BLaER1 (cell line): ENCODE measurements around the gene HPCAL1.

Experiments used
- H3K27ac ChIP-seq: shearing (Covaris generic); formaldehyde crosslinking; 2 replicates; pipeline ENCODE4 v1.8.1; 2022
- H3K27me3 ChIP-seq: shearing (Covaris generic); formaldehyde crosslinking; 2 replicates; pipeline ENCODE4 v1.8.1; 2022
- H3K36me3 ChIP-seq: shearing (Covaris generic); formaldehyde crosslinking; 2 replicates; pipeline ENCODE4 v1.8.1; 2022
- H3K4me1 ChIP-seq: shearing (Covaris generic); formaldehyde crosslinking; 2 replicates; pipeline ENCODE4 v1.8.1; 2022
- H3K4me2 ChIP-seq: shearing (Covaris generic); formaldehyde crosslinking; 2 replicates; pipeline ENCODE4 v1.8.1; 2022
- H3K4me3 ChIP-seq: shearing (Covaris generic); formaldehyde crosslinking; 2 replicates; pipeline ENCODE4 v1.8.1; 2022
- H3K9ac ChIP-seq: shearing (Covaris generic); formaldehyde crosslinking; 2 replicates; pipeline ENCODE4 v1.8.1; 2022
- H3K9me3 ChIP-seq: shearing (Covaris generic); formaldehyde crosslinking; 2 replicates; pipeline ENCODE4 v1.8.1; 2022
- H4K20me1 ChIP-seq: shearing (Covaris generic); formaldehyde crosslinking; 2 replicates; pipeline ENCODE4 v1.8.1; 2022
- Cebpa-rat ChIP-seq: shearing (Covaris generic); IDR thresholded peaks from 2 replicates; pipeline ENCODE4 v1.8.1; 2022

HPCAL1 gene

DNA sequence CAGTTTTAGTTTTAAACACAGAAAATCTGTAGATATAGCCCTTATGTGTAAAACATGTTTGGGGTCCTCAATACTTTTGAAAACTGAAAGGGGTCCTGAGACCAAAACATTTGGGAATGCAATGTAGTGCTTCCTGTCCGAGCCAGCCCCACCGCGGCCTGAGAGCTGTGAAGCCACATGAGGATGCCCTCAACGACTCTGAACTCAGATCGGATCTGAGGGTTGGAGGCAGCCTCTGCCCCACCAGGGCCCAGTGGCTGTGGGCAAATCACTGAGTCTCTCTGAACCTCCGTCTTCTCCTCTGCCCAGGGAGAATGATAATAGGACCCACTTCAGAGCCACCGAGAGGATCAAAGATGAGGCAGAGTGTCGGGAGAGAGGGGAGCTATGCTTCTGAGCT is 33.4 kb upstream of the HPCAL1 start:
- Histone ChIP-seq H4K20me1 (no peaks in the 10 kb centered on the region), H3K9me3 (no peaks in the 10 kb centered on the region), H3K4me1 (peaks cover 11% of the 10 kb centered on the region), H3K9ac (no peak overlapping the region), H3K27me3 (no peaks in the 10 kb centered on the region), H3K4me2 (no peak overlapping the region), H3K4me3 (no peak overlapping the region), H3K36me3 (no peaks in the 10 kb centered on the region), H3K27ac (no peak overlapping the region)
- TF ChIP-seq Cebpa-rat, result no peak

DNA sequence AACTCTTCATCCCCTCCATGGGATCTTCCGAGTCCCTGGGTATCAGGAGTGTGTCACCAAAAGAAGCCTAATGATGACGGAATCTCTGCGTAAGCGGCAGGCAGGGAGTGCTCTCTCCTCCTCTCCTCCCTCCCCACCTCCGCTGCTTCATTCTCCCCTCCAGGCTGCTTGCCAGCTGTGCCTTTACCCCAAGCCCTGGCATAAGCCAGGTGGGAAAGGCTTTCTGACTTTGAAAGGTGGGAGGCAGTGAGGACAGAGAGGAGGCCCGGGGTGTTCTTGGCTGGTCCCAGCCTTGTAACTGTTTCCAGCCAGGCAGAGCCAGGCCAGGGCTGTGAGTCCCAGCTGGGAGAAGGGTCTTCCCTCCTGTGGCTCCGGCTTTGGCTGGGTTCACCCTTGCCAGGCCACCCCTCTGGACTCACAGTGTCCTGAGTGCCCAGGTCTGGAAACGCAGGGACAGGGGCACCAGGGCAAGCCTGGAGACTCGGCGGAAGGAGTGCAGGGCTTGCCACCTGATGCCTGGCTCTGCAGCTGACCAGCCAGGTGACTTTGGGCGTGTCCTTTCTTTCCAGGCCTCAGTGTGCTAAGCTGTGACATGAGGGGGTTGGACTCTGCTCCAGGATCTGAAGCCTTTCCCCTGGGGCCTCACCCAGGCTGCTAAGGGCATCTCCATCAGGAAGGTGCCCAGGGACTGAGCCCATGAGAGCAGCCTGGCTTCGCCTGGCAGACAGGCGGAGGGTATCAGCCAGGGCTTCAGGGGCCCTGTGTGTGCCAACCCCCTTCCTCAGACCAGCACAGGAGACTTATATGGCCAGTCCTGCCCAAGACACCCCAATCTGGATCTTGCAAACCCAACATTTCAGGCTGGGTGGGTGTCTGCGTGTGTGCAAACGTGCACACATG is 32.7 kb upstream of the HPCAL1 start:
- peak overlapping the region; percentile 22; the same call in 1 of the 2 replicates for H3K27ac ChIP-seq
- no peaks in the 10 kb centered on the region for H3K36me3 ChIP-seq
- H3K4me3 ChIP-seq, result no peak overlapping the region
- H3K27me3 ChIP-seq, result no peaks in the 10 kb centered on the region
- peaks cover 11% of the 10 kb centered on the region for H3K4me1 ChIP-seq
- H3K4me2 ChIP-seq, result peak overlapping the region; percentile 39; the same call in 1 of the 2 replicates
- no peaks in the 10 kb centered on the region for H4K20me1 ChIP-seq
- H3K9ac ChIP-seq, result no peak overlapping the region
- TF ChIP-seq Cebpa-rat, result no peak
- no peaks in the 10 kb centered on the region for H3K9me3 ChIP-seq

DNA sequence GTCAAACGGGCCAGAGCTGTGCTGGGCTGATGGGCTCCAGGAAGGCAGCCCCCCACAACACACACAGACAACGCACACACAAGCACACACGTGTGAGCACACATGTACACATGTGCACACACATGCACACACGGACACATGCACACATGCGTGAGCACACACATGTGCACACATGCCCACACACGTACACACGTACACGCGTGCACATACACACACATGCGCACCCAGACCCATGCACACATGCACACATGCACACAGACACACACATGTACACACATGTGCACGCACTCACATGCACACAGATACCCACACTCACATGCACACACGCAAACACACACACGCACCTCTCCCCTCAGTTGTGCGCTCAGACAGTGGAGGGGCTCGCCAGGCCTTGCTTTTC is 31.2 kb upstream of the HPCAL1 start:
- Histone ChIP-seq H3K9me3 (no peaks in the 10 kb centered on the region), H3K4me2 (no peak overlapping the region), H3K4me1 (peaks cover 11% of the 10 kb centered on the region), H3K9ac (no peak overlapping the region), H3K4me3 (no peak overlapping the region), H3K36me3 (no peaks in the 10 kb centered on the region), H3K27me3 (no peaks in the 10 kb centered on the region), H3K27ac (no peak overlapping the region), H4K20me1 (no peaks in the 10 kb centered on the region)
- TF ChIP-seq Cebpa-rat, result no peak

DNA sequence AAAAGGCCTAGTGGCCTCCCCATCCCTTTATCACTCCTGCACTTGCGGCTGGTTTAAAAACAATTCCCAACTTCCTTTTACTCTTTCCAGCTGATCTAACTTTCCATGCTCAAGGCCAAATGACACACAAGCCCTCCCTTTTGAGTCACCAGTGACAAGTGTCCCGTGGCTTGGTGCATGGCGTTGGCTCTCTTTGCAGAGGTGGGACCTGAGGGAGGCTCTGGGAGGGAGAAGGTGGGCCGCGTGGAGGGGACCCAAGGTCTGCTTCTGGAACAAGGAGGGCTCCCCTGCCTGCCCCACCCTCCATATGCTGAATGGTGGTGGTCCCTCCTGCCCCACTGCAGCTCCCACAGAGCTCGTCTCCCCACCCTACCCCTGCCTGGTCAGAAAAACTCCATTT is 30.8 kb upstream of the HPCAL1 start:
- no peaks in the 10 kb centered on the region for H4K20me1 ChIP-seq
- TF ChIP-seq Cebpa-rat, result no peak
- H3K9ac ChIP-seq, result no peak overlapping the region
- H3K4me1 ChIP-seq, result peaks cover 11% of the 10 kb centered on the region
- no peaks in the 10 kb centered on the region for H3K36me3 ChIP-seq
- H3K27ac ChIP-seq, result no peak overlapping the region
- H3K4me2 ChIP-seq, result no peak overlapping the region
- no peak overlapping the region for H3K4me3 ChIP-seq
- H3K9me3 ChIP-seq, result no peaks in the 10 kb centered on the region
- no peaks in the 10 kb centered on the region for H3K27me3 ChIP-seq

DNA sequence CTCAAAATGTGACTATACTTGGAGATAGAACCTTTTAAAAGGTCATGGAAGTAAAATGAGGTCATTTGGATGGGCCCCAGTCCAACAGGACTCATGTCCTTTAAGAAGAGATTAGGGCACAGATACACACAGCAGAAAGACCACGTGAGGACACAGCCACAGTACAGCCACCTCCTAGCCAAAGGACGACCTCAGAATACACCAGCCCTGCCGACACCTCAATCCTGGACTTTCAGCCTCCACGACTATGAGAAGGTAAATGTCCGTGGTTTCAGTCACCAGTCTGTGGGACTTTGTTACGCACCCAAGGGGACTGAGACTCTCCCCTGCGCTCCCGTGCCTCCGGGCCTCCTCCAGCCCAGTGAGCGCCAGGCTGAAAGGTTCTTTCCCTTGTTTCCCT is 30.2 kb upstream of the HPCAL1 start:
- TF ChIP-seq Cebpa-rat, result no peak
- no peaks in the 10 kb centered on the region for H3K36me3 ChIP-seq
- H3K9me3 ChIP-seq, result no peaks in the 10 kb centered on the region
- no peak overlapping the region for H3K9ac ChIP-seq
- no peak overlapping the region for H3K4me2 ChIP-seq
- H3K4me3 ChIP-seq, result no peak overlapping the region
- H3K27ac ChIP-seq, result no peak overlapping the region
- no peaks in the 10 kb centered on the region for H3K27me3 ChIP-seq
- H4K20me1 ChIP-seq, result no peaks in the 10 kb centered on the region
- H3K4me1 ChIP-seq, result peaks cover 11% of the 10 kb centered on the region

DNA sequence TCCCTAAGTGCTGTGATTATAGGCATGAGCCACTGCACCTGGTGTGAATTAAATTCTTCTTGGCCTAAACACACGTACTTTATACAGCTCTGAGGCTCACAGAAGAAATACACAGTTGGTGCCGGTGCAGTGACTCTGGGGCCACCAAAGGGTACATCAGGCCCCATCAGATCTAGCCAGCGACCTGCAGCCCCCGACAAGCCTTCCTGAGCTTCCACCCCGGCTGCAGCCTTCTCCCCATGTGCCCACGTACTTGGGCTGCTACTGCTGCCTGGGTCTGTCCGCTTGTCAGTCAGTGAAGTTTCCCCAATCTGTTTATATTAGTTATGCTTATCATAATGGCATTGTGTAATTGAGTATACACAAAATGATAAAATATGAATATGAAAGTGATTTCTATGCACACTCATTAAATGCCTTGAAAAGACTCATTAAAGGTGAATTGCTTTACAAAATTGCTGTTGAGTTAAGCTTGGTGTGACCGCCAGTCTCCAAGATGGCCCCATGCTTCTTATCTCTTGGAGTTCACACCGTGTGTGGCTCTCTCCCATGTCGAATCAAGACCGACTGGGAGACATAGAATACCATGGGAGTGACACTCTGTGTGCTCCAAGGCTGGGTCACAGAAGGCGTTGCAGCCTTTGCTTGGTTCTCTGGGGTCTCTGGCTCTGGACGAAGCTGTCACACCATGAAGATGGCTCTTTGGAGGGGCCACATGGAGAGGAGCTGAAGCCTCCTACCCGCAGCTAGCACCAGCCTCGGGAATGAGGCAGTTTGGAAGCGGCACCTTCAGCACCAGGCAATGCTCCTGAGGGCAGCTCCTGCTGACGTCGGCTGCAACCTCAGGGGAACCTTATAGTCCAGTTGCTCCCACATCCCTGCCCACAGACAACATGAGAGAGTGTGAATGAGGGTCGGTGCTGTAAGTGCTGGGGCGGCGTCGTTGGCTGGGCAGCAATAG is 29.2 kb upstream of the HPCAL1 start:
- H3K27ac ChIP-seq, result no peak overlapping the region
- H3K36me3 ChIP-seq, result no peaks in the 10 kb centered on the region
- H3K4me1 ChIP-seq, result peaks cover 11% of the 10 kb centered on the region
- no peak overlapping the region for H3K4me3 ChIP-seq
- H3K9me3 ChIP-seq, result no peaks in the 10 kb centered on the region
- TF ChIP-seq Cebpa-rat, result no peak
- H4K20me1 ChIP-seq, result no peaks in the 10 kb centered on the region
- H3K27me3 ChIP-seq, result no peaks in the 10 kb centered on the region
- no peak overlapping the region for H3K9ac ChIP-seq
- no peak overlapping the region for H3K4me2 ChIP-seq

DNA sequence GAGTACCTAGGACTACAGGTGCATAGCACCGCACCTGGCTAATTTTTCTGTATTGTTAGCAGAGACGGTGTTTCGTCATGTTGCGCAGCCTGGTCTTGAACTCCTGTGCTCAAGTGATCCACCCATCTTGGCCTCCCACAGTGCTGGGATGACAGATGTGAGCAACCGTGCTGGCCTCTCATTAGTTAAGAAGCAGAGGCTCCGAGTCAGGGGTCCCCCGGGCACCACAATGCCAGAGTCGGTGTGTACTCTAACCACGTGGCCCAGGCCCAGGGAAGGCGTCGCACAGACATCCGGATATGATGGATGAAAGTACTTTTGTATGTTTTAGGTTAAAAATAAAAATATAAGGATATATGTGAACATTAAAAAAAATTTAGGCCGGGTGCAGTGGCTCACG is 28.3 kb upstream of the HPCAL1 start:
- Histone ChIP-seq H3K4me3 (no peak overlapping the region), H3K9me3 (no peaks in the 10 kb centered on the region), H3K4me2 (no peak overlapping the region), H3K27ac (no peak overlapping the region), H3K9ac (no peak overlapping the region), H4K20me1 (no peaks in the 10 kb centered on the region), H3K27me3 (no peaks in the 10 kb centered on the region), H3K36me3 (no peaks in the 10 kb centered on the region), H3K4me1 (peaks cover 11% of the 10 kb centered on the region)
- TF ChIP-seq Cebpa-rat, result no peak

DNA sequence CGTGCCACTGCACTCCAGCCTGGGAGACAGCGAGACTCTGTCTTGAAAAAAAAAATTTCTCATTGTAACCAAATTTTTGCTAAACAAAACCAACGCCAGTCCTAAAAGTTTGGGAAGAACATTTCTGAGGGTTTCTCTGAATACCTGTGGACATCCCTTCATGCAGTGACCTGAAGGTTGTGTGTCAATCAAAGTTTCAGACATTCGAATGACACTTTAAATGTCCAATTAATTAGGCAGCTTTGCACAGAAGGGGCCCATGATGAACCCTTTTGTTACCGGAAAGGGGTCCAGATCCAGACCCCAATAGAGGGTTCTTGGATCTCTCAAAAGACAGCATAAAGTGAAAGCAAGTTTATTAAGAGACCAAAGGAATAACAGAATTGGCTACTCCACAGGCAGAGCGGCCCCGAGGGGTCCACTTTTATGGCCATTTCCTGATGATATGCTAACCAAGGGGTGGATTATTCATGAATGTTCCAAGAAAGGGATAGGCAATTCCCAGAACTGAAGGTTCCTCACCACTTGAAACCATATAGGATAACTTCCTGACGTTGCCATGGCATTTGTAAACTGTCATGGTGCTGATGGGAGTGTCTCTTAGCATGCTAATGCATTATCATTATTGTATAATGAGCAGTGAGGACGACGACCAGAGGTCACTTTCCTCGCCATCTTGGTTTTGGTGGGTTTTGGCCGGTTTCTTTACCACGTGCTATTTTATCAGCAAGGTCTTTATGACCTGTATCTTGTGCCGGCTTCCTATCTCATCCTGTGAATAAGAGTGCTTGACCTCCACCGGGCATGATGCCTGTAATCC is 27.5 kb upstream of the HPCAL1 start:
- no peak for TF ChIP-seq Cebpa-rat
- Histone ChIP-seq H3K4me3 (no peak overlapping the region), H3K27me3 (no peaks in the 10 kb centered on the region), H3K4me1 (peaks cover 9% of the 10 kb centered on the region), H3K9ac (no peak overlapping the region), H3K36me3 (no peaks in the 10 kb centered on the region), H3K4me2 (no peak overlapping the region), H3K27ac (no peak overlapping the region), H4K20me1 (no peaks in the 10 kb centered on the region), H3K9me3 (no peaks in the 10 kb centered on the region)

DNA sequence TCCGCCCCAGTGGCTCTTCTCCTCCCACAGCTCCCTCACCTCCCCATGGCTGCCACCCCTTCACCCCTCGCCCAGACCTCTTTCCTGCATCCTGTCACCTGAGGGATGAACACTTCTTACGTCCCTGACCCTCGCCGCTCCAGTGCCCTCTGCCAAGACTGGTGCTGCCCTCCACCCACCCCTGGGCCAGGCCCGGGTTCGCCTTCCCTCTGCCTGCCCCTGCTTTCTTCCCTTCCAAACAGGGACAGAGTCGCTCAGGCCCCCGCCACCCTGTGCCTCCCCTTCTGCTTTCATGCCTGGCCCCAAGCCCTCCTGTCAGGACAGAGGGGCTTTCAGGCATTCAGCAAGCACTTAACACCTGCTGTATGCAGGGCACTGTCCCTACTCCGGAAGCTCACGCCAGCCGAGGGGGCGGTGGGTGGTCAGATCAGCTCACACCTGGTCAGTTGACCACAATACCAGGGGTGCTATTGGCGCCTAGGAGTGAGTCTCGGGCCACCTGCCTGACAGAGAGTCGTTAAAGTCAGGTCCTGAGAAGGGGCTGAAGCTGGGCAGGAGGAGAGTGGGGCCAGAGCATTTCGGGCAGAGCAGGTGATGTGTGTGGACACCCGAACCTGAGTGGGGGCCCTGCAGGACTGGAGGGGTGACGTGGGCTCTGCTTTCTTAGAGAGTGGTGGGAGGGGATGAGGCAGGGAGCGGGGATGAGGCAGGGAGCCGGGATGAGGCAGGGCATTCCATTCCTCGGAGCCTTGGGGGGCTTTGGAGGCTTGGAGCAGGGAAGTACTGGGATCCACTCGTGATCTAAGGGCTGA is 26.0 kb upstream of the HPCAL1 start:
- Histone ChIP-seq H3K4me3 (no peak overlapping the region), H4K20me1 (no peaks in the 10 kb centered on the region), H3K9ac (no peak overlapping the region), H3K27me3 (no peaks in the 10 kb centered on the region), H3K9me3 (no peaks in the 10 kb centered on the region), H3K36me3 (no peaks in the 10 kb centered on the region), H3K4me1 (no peaks in the 10 kb centered on the region), H3K4me2 (no peak overlapping the region), H3K27ac (no peak overlapping the region)
- no peak for TF ChIP-seq Cebpa-rat
